GM12878 (cell line): Measurements from ENCODE around the gene EPHA10. TPM values are rescaled to one million over a fixed set of nuclear protein-coding genes. Genes with fewer than 3 reads are reported as not detected.

Experiments
- ATAC-seq: fragments of 200-7000 bp; cut with Tn5 transposase; 3 replicates; pipeline ENCODE4 v1.9.1; 2020; ENCODE audit warnings: mild to moderate bottlenecking, moderate library complexity
- BruUV-seq: library from RNA; stranded (reverse); fragments of 400-500 nt; replicated peaks from 2 replicates; lab custom pipeline; 2021; lab: Mats Ljungman, UMichigan
- CTCF ChIA-PET: fragments of 300-600 bp; sonication (Branson Sonifier 250); formaldehyde crosslinking; extraction: SDS; loops from one replicate; lab custom pipeline; 2021; ENCODE audit warnings: inconsistent platforms; lab: Yijun Ruan, JAX
- POLR2A ChIA-PET: fragments of 350-600 bp; formaldehyde crosslinking; extraction: SDS; loops from one replicate; lab custom pipeline; 2021; ENCODE audit warnings: inconsistent platforms; lab: Charles Lee
- RAD21 ChIA-PET: fragments of 300-600 bp; sonication (Branson Sonifier 250); formaldehyde crosslinking; loops from one replicate; lab custom pipeline; 2023; ENCODE audit warnings: antibody characterized with exemption; ENCODE audit not compliant: unreplicated experiment; lab: Charles Lee
- SMC1A ChIA-PET: fragments of 300-600 bp; sonication (Branson Sonifier 250); formaldehyde crosslinking; loops from one replicate; lab custom pipeline; 2023; ENCODE audit not compliant: unreplicated experiment, uncharacterized antibody; lab: Charles Lee
- DNase-seq: peaks from one replicate; pipeline ENCODE4 v3.0.0-alpha.2; 2011; ENCODE audit warnings: low read depth, low spot score
- FAIRE-seq: peaks from 3 replicates; lab custom pipeline; 2011; peaks lifted over from hg19 to GRCh38; lab: Jason Lieb, UNC
- H2AFZ ChIP-seq: 2 replicates; pipeline ENCODE4 v1.6.0; 2011; ENCODE audit warnings: low read depth, low read length, control low read depth; ENCODE audit not compliant: control insufficient read depth
- H3K27ac ChIP-seq: 2 replicates; pipeline ENCODE4 v1.5.1; 2011; ENCODE audit warnings: control low read depth; ENCODE audit not compliant: control insufficient read depth, insufficient read depth
- H3K27me3 ChIP-seq, 2 experiments: replicated peaks in 1 of 2; 2 replicates each; pipeline versions ENCODE4 v1.6.0 to v1.6.1; 2011; ENCODE audit warnings: low read length in 1 of 2; ENCODE audit not compliant: control insufficient read depth in 2 of 2, insufficient read depth in 2 of 2
- H3K36me3 ChIP-seq, 2 experiments: 2 replicates each; pipeline ENCODE4 v1.5.1; 2011; ENCODE audit warnings: low read length in 1 of 2; ENCODE audit not compliant: control insufficient read depth in 2 of 2, insufficient read depth in 2 of 2
- H3K4me1 ChIP-seq: 2 replicates; pipeline ENCODE4 v1.6.1; 2011; ENCODE audit warnings: mild to moderate bottlenecking, low read length, moderate library complexity, mixed read lengths; ENCODE audit not compliant: control insufficient read depth, insufficient read depth
- H3K4me2 ChIP-seq: 2 replicates; pipeline ENCODE4 v1.6.0; 2011; ENCODE audit warnings: control low read depth; ENCODE audit not compliant: control insufficient read depth, insufficient read depth
- H3K4me3 ChIP-seq: fragments of 200-600 bp; sonication (generic); 2 replicates; pipeline ENCODE4 v1.5.1; 2016
- H3K79me2 ChIP-seq: 2 replicates; pipeline ENCODE4 v1.6.0; 2011; ENCODE audit warnings: low read length; ENCODE audit not compliant: control insufficient read depth, insufficient read depth
- H3K9ac ChIP-seq: 2 replicates; pipeline ENCODE4 v1.8.0; 2011; ENCODE audit warnings: low read length, control low read depth, mixed read lengths; ENCODE audit not compliant: control insufficient read depth, insufficient read depth
- H3K9me3 ChIP-seq: replicated peaks from 3 replicates; pipeline ENCODE4 v1.5.1; 2011; ENCODE audit warnings: mild to moderate bottlenecking, low read length; ENCODE audit not compliant: control insufficient read depth, insufficient read depth
- H4K20me1 ChIP-seq: 2 replicates; pipeline ENCODE4 v1.6.0; 2011; ENCODE audit not compliant: control insufficient read depth, insufficient read depth
- BCLAF1 ChIP-seq: fragments of 450-650 bp; IDR thresholded peaks from 2 replicates; pipeline ENCODE4 v1.6.1; 2017; ENCODE audit warnings: antibody characterized with exemption, mild to moderate bottlenecking, moderate library complexity
- ZNF207 ChIP-seq: fragments of 450-650 bp; IDR thresholded peaks from 2 replicates; pipeline ENCODE4 v1.6.1; 2014; ENCODE audit warnings: antibody characterized with exemption, mild to moderate bottlenecking, borderline replicate concordance
- ZNF217 ChIP-seq: fragments of 450-650 bp; IDR thresholded peaks from 2 replicates; pipeline ENCODE4 v1.6.1; 2017; ENCODE audit warnings: antibody characterized with exemption, mild to moderate bottlenecking
- WGBS: methylation state at CpG from one replicate; pipeline ENCODE4 v1.1.6; 2016; ENCODE audit warnings: low lambda C conversion rate; ENCODE audit not compliant: insufficient replicate concordance, insufficient coverage; ENCODE audit errors: missing lambda C conversion rate; 5-methylcytosine and 5-hydroxymethylcytosine counted together
- in situ Hi-C: fragments of 300-500 bp; cut with MboI; formaldehyde crosslinking; loops from 9 replicates; pipeline ENCODE4 v1.14.3; 2018; ENCODE audit warnings: mixed read lengths
- intact Hi-C: fragments of 100-400 bp; cut with micrococcal nuclease; formaldehyde crosslinking; loops from one replicate; pipeline ENCODE4 v1.14.2; 2022; ENCODE audit not compliant: unreplicated experiment
- polyA plus RNA-seq, 11 experiments: library from polyadenylated mRNA; depleted of rRNA in 4 of 11; unstranded in 6 of 11; stranded (reverse) in 5 of 11; fragments of >200 nt; fragmentation: Nextera tagmentation in 4 of 11; fragmentation: Illumina TruSeq in 1 of 11; extraction: Ambion mirVana in 4 of 11; extraction: Trizol in 1 of 11; gene quantifications; 1 replicate in 1 of 11; 2 replicates in 10 of 11; pipeline versions ENCODE4 v1.2.1 to v1.2.3, GENCODE V29; 2011 to 2016; ENCODE audit warnings: inconsistent platforms in 2 of 11, missing spikeins in 2 of 11, low read depth in 1 of 11
- total RNA-seq, 4 experiments: library from RNA; depleted of rRNA in 3 of 4; stranded (reverse); fragments of >200 nt in 3 of 4; fragmentation: Illumina TruSeq in 1 of 4; extraction: Trizol in 1 of 4; gene quantifications; 2 replicates each; pipeline versions ENCODE4 v1.2.1 to v1.2.3, GENCODE V29; 2013 to 2021

Gene EPHA10
- total and polyA plus RNA-seq, 10 of the 15 experiments (the other 5 are each of a cell fraction or from before 2014, with no cell fraction given) = 0.05 to 0.06 TPM; not detected in 8

DNA sequence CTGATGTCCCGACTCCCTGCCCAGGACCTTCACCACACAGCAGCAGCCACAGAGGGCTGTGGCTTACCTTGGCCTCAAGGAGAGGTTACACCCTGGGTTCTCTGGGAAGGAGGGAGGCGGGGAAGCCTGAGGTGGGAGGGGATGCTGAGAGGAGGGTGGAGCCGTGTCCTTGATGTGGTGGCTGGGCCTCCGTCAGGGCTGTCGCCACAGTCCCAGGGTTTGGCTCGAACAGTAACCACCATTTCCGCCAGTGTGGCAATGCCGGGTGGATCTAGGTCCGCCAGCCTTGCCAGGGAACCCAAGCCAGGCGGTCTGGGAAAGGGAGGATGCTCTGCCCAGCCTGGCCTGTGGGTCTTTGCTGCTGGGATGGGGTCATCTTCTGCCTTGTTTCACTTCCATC is 91.0 kb downstream of the EPHA10 start (continued):
- TF ChIP-seq BCLAF1 = no peak

DNA sequence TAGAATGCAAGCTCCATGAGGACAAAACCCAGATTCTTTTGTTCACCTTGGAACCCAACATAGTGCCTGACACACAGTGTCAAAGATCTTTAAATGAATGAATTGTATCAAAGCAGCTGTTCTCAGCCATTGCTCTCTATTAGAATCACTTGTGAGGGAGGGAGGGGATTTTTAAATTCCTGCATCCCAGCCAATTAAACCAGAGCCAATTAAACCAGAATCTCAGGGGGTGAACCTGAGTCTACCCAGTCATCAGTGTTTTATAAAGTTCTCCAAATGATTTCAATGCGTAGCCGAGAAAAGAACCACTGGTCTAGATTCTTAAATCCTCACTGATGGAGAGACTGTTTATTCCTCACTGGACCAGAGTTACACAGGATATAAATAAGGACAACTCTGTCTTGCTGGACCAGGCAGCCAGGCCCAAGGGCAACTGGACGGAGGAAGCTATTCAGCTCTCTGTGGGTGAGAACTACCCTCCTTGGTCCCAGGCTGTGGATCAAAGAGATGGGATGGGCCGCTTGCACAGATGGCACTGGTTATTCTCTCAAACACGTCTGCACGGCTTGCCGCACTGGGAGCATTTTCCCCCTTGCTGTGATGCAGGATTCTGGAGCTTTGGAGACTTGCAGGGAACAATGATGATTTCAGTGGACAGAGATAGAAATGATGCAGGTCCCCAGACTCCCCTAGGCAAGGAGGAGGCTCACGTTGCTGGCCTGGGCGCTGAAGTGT is 92.6 kb downstream of the EPHA10 start:
- intact Hi-C loops = no loop called here
- 54% methylated on average over 9 of the region's 9 CpGs for WGBS
- no peak for FAIRE-seq

More for the DNA sequence above, 92.6 kb downstream of the EPHA10 start:
- ATAC-seq (no peak), DNase-seq (no peak)
- ChIA-PET POLR2A (no interaction called here), RAD21 (interaction anchor here (1.1 kb wide), 1 partner anchor 10 kb away, joined by 3 read pairs; no protein-coding TSS in a partner anchor), CTCF (interaction anchor here (0.6 to 21.1 kb wide), 4 partner anchors 11 to 184 kb away, joined by 3 to 521 read pairs (median 18); partner anchors contain the start of gene GNL2), SMC1A (interaction anchor here (1.2 to 2.2 kb wide), 2 partner anchors 10 to 185 kb away, joined by 3 to 5 read pairs; no protein-coding TSS in a partner anchor)
- no TSS peak for BruUV-seq
- no peak overlapping the region for H3K27ac ChIP-seq
- TF ChIP-seq ZNF217 (no peak), ZNF207 (no peak)
- in situ Hi-C loops = no loop called here
- no peak overlapping the region for H2AFZ ChIP-seq
- H3K79me2 ChIP-seq = no peaks in the 10 kb centered on the region
- H4K20me1 ChIP-seq = no peaks in the 10 kb centered on the region
- H3K4me1 ChIP-seq = peaks cover 23% of the 10 kb centered on the region
- H3K4me3 ChIP-seq = no peak overlapping the region
- H3K27me3 ChIP-seq = no peaks in the 10 kb centered on the region; a peak in 1 of 4 replicates
- no peak overlapping the region for H3K4me2 ChIP-seq
- H3K9ac ChIP-seq = no peak overlapping the region
- H3K9me3 ChIP-seq = no peaks in the 10 kb centered on the region
- H3K36me3 ChIP-seq = no peaks in the 10 kb centered on the region
